HG03139 (cell line): ENCODE results near the gene CAMLG.

Source experiments
- ATAC-seq: cut with Tn5 transposase; IDR thresholded peaks from one replicate; pipeline ENCODE4 v1.9.1; 2021; ENCODE audit not compliant: unreplicated experiment

Gene CAMLG

DNA sequence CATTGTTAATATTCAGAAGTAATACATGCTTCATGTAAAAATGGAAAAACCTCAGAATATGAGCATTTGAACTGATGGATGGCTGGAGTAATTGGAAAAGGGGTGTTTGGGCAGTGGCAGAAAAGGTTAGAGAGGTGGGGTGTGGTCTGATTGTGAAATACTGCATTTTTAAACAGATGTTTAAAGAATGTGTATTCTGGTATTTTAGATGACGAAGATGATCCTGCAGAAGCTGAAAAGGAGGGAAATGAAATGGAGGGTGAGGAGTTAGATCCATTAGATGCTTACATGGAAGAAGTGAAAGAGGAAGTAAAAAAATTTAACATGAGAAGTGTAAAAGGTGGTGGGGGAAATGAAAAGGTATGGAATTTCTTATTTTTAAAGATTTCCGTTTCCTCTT is 39.0 kb downstream of the CAMLG start:
- ATAC-seq = no peak

DNA sequence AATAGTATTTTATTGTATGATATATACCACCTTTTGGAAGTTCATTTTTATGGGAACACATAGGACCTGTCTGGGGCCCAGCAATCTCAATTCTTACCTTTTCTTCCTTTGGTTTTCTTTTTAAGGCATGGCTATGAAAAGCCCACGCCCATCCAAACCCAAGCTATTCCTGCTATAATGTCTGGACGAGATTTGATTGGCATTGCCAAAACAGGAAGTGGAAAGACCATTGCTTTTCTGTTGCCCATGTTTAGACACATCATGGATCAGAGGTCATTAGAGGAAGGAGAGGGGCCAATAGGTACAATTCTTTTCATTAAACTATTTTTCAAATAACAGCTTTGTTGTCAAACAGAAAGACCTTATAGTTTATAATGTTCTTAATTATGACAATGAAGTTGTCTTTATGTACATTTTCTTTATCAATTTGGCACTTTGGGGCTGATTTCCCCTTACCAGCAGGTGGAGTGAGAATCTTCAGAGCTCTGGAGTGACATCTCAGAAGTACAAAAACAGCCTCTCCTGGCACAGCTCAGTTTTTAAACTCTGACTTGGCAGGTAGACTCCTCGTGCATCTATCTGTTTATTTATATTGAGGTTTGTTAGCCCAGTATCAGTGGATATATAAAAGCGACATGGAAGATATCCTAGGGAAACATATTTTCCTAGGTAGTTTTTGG is 46.0 kb downstream of the CAMLG start:
- no peak for ATAC-seq

DNA sequence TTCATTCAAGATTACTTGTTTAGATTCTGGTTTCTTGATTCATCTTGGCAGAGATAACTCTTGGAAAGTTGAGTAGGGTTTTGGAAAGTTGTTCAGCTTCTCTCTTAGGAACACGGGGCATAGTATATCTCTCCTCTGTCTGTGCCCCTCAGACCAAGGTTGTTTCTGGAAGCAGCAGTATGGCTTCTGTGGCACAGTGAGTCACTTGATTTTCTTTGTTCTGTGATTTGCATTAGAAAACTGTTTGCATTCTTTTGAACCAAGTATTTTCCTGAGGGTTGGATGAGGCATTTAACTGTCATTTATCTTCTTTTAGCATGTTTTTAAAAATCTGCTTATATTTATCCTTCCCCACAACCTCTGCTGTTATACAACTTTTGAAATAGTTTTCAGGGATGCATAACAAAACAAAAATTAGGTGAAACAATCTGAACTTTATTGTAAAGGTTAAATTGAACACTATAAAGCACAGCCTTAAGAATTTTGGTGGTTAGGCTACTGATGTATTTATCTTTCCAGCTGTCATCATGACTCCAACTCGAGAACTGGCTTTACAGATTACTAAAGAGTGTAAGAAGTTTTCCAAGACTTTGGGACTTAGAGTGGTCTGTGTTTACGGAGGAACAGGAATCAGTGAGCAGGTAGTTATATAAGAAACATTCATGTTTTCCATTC is 46.7 kb downstream of the CAMLG start:
- no peak for ATAC-seq

DNA sequence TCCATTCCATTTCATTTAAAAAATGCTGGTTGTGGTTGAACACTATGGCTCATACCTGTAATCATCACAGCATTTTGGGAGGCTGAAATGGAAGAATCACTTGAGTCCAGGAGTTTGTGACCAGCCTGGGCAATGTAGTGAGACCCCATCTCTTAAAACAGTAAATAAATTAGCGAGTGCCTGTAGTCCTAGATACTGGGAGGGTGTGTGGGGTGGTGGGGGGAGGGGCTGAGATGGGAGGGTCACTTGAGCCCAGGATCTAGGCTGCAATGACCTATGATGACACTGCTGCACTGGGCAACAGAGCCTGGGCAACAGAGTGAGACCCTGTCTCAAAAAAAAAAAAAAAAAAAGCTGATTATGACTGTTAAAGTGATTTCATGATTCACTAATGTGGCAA is 49.3 kb downstream of the CAMLG start:
- no peak for ATAC-seq

DNA sequence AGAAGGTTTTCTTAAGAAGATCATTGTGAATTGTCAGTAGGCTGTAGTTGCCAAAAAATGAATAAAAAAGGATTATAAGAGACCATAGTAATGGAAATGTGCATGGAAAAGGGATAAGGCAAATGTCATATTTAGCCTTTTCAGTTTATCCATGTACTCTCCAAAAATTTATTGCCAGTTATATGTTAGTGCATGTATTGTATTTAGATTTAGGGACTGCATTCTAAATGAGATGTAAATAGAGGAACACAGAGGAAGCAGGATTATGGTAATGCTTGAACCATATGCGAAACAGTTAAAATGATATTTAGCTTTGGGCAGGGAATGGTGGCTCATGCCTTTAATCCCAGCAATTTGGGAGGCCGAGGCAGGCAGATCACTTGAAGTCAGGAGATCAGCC is 53.2 kb downstream of the CAMLG start:
- ATAC-seq = no peak

DNA sequence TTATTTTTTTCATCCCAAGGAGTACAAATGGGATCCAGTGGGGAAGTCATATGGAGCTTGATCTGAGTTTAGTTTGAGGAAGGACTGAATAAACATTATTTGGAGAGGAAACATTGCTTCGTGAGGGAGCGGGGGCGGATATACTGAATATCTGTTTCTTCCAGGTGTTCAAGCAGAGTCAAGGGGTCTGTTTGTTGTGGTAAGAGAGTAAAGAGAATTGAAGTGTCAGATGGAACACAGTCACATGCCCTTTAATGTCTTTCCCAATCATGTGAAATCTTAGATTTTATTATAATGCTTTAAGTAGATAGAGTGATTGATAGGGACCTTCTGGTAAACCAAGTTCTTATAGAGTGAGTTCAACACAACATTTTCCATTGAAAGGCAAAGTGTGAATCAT is 53.9 kb downstream of the CAMLG start:
- no peak for ATAC-seq

DNA sequence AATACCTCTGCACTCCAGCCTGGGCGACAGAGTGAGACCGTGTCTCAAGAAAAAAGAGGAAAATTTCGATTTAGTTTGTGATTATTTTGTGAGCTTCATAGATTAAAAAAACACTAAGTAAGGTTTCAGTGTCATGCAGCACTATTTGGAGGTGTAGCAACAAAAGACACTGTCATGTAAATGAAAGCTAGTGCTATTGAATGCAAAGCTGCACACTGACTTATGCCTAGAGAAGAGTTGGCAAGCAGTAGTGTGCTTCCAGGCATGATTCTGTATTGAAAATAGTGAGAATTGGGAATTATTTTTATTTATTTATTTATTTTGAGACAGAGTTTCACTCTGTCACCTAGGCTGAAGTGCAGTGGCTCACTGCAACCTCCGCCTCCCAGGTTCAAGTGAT is 54.8 kb downstream of the CAMLG start:
- no peak for ATAC-seq

DNA sequence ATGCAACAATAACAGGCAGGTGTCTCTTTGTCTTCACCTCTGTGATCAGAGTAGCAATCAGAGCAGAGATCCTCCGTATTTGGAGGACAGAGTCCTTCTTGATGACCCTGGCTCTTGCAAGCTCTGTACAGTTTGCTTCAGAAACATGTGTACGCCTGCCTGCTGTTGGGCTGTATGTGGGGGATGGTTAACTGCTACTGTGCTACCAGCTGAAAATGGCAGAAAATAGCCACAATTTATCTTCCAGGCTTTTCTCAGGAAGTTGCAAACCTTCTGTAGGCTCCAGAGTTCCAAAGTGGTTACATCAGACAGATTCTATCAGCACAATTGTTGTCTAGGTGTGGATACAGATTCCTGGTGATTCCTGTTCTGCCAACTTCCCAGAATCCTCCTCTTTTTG is 55.7 kb downstream of the CAMLG start:
- ATAC-seq = no peak

DNA sequence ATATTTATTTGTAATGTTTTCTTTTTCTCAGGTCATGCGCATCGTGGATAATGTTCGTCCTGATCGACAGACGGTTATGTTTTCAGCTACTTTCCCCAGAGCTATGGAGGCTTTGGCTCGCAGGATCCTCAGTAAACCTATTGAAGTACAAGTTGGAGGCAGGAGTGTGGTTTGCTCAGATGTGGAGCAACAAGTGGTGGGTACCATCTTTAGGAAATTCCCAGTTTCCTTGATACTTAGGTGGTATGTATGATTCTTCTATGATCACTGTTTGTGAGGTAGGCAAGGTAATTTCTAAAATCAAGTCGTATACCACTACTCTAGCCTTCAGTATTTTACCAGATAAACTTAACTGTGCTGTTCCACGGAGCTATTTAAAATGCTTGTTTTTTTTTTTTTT is 56.5 kb downstream of the CAMLG start:
- no peak for ATAC-seq

DNA sequence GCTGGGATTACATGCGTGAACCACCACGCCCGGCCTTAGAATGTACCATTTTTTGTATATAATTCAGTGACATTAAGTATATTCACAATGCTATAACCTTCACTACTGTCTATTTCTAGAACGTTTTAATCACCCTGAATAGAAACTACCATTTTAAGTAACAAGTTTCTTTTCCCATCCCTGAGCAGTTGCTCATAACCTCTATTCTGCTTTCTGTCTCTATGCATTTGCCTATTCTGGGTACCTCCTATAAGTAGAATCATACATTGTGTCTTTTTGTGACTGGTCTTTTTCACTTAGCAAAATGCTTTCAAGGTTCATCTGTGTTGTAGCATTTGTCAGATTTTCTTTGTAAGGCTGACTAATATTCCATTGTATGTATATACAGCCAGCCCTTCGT is 60.1 kb downstream of the CAMLG start:
- no peak for ATAC-seq
